SK-N-SH treated with all-trans-retinoic acid at 6 μM for 48 hours (cell line): Measurements from ENCODE around the gene ARMH3.
A peak's percentile ranks its signal among the peaks of the same experiment; 100 is the strongest.
"Not testable (repeated sequence)": the region's sequence is repeated elsewhere in the genome, so short reads cannot be mapped to it uniquely, and the experiment has no call there.

Experiments
- ATAC-seq: fragments of 200-7000 bp; cut with Tn5 transposase; 3 replicates; pipeline ENCODE4 v1.9.1; 2020; ENCODE audit warnings: mild to moderate bottlenecking, moderate library complexity
- ARNTL ChIP-seq: fragments of 450-650 bp; formaldehyde crosslinking; IDR thresholded peaks from 2 replicates; pipeline ENCODE4 v1.5.0; 2020; ENCODE audit warnings: low read depth, mild to moderate bottlenecking, moderate library complexity, borderline replicate concordance
- BACH2 ChIP-seq: fragments of 250-450 bp; sonication (Bioruptor Pico); IDR thresholded peaks from 2 replicates; pipeline ENCODE4 v1.9.0; 2021; ENCODE audit warnings: mild to moderate bottlenecking, borderline replicate concordance
- CSDC2 ChIP-seq: fragments of 250-450 bp; sonication (Bioruptor Pico); IDR thresholded peaks from 2 replicates; pipeline ENCODE4 v1.5.0; 2020; ENCODE audit warnings: mild to moderate bottlenecking, moderate library complexity
- CSRNP3 ChIP-seq: fragments of 250-450 bp; sonication (Bioruptor Pico); IDR thresholded peaks from 2 replicates; pipeline ENCODE4 v1.5.1; 2021; ENCODE audit warnings: mild to moderate bottlenecking, moderate library complexity
- ESRRG ChIP-seq: fragments of 250-450 bp; sonication (Bioruptor Pico); IDR thresholded peaks from 2 replicates; pipeline ENCODE4 v1.6.1; 2021; ENCODE audit warnings: mild to moderate bottlenecking
- GLIS3 ChIP-seq: fragments of 250-450 bp; sonication (Bioruptor Pico); IDR thresholded peaks from 2 replicates; pipeline ENCODE4 v1.5.0; 2020; ENCODE audit warnings: mild to moderate bottlenecking, moderate library complexity
- ISL1 ChIP-seq: fragments of 250-450 bp; sonication (Bioruptor Pico); IDR thresholded peaks from 2 replicates; pipeline ENCODE4 v2.1.2; 2022; ENCODE audit warnings: mild to moderate bottlenecking, moderate library complexity
- PATZ1 ChIP-seq: fragments of 250-450 bp; sonication (Bioruptor Pico); IDR thresholded peaks from 2 replicates; pipeline ENCODE4 v1.8.0; 2020; ENCODE audit warnings: mild to moderate bottlenecking, moderate library complexity, borderline replicate concordance
- POU6F1 ChIP-seq: fragments of 250-450 bp; sonication (Bioruptor Pico); IDR thresholded peaks from 2 replicates; pipeline ENCODE4 v1.8.0; 2021; ENCODE audit warnings: low read depth, mild to moderate bottlenecking, moderate library complexity, borderline replicate concordance
- PPARA ChIP-seq: fragments of 250-450 bp; sonication (Bioruptor Pico); IDR thresholded peaks from 2 replicates; pipeline ENCODE4 v1.5.0; 2020; ENCODE audit warnings: mild to moderate bottlenecking, borderline replicate concordance
- RARB ChIP-seq: fragments of 250-450 bp; sonication (Bioruptor Pico); IDR thresholded peaks from 2 replicates; pipeline ENCODE4 v1.8.0; 2021; ENCODE audit warnings: mild to moderate bottlenecking, moderate library complexity
- SNAI2 ChIP-seq: fragments of 250-450 bp; sonication (Bioruptor Pico); IDR thresholded peaks from 2 replicates; pipeline ENCODE4 v1.5.0; 2020; ENCODE audit warnings: mild to moderate bottlenecking, moderate library complexity
- TCF4 ChIP-seq: fragments of 250-450 bp; sonication (Bioruptor Pico); IDR thresholded peaks from 2 replicates; pipeline ENCODE4 v1.8.0; 2021; ENCODE audit warnings: mild to moderate bottlenecking, moderate library complexity, borderline replicate concordance
- TOX ChIP-seq: fragments of 250-450 bp; sonication (Bioruptor Pico); IDR thresholded peaks from 2 replicates; pipeline ENCODE4 v1.8.0; 2021; ENCODE audit warnings: mild to moderate bottlenecking, moderate library complexity, borderline replicate concordance
- ZC3H10 ChIP-seq: fragments of 250-450 bp; sonication (Bioruptor Pico); IDR thresholded peaks from 2 replicates; pipeline ENCODE4 v1.5.1; 2021; ENCODE audit warnings: mild to moderate bottlenecking, moderate library complexity
- ZFP3 ChIP-seq: fragments of 250-450 bp; sonication (Bioruptor Pico); IDR thresholded peaks from 2 replicates; pipeline ENCODE4 v1.5.0; 2020; ENCODE audit warnings: mild to moderate bottlenecking, moderate library complexity
- ZFP30 ChIP-seq: fragments of 450-650 bp; formaldehyde crosslinking; IDR thresholded peaks from 2 replicates; pipeline ENCODE4 v1.5.0; 2022; ENCODE audit warnings: mild to moderate bottlenecking, moderate library complexity
- ZNF565 ChIP-seq: fragments of 450-650 bp; formaldehyde crosslinking; conservative IDR thresholded peaks from 2 replicates; pipeline ENCODE4 v1.5.0; 2020; ENCODE audit warnings: low read depth, mild to moderate bottlenecking, moderate library complexity
- ZNF70 ChIP-seq: fragments of 450-650 bp; formaldehyde crosslinking; IDR thresholded peaks from 2 replicates; pipeline ENCODE4 v1.5.0; 2020; ENCODE audit warnings: mild to moderate bottlenecking, moderate library complexity
- ZNF8 ChIP-seq: fragments of 450-650 bp; formaldehyde crosslinking; IDR thresholded peaks from 2 replicates; pipeline ENCODE4 v1.5.0; 2020; ENCODE audit warnings: mild to moderate bottlenecking, moderate library complexity

The ARMH3 gene

GRCh38 chr10:102017295-102017694 lies 38.7 kb downstream of the ARMH3 start:
- no peak for ATAC-seq

GRCh38 chr10:102016416-102016815 lies 39.6 kb downstream of the ARMH3 start:
- TF ChIP-seq GLIS3 (no peak), TCF4 (CRISPR knock-in tag) (no peak), ZNF565 (no peak), ZFP30 (CRISPR knock-in tag) (no peak), BACH2 (CRISPR knock-in tag) (no peak), PPARA (CRISPR knock-in tag) (no peak), ZFP3 (no peak), ISL1 (no peak), ESRRG (no peak), RARB (CRISPR knock-in tag) (no peak), SNAI2 (CRISPR knock-in tag) (no peak)
- no peak for ATAC-seq

More at GRCh38 chr10:102017295-102017694, 38.7 kb downstream of the ARMH3 start:
- no peak for TF ChIP-seq ARNTL (CRISPR knock-in tag)
- TF ChIP-seq PPARA (CRISPR knock-in tag), result no peak
- no peak for TF ChIP-seq ESRRG
- TF ChIP-seq TCF4 (CRISPR knock-in tag), result no peak
- TF ChIP-seq ZC3H10, result no peak
- no peak for TF ChIP-seq GLIS3
- no peak for TF ChIP-seq TOX
- no peak for TF ChIP-seq ZFP3

- TF ChIP-seq GLIS3 (no peak), TOX (no peak), ZNF8 (CRISPR knock-in tag) (no peak), SNAI2 (CRISPR knock-in tag) (no peak), ZFP3 (no peak)
- ATAC-seq, result no peak
Observed at GRCh38 chr10:102010961-102011360, 45.0 kb downstream of the ARMH3 start.

GRCh38 chr10:102009801-102010425 lies 46.1 kb downstream of the ARMH3 start:
- TF ChIP-seq ZFP3 (peak; percentile 85), RARB (CRISPR knock-in tag) (no peak), ZNF70 (CRISPR knock-in tag) (no peak), ESRRG (no peak), ZC3H10 (no peak)
- peak; percentile 100 for ATAC-seq

- ATAC-seq, result no peak
- TF ChIP-seq ARNTL (CRISPR knock-in tag) (no peak), POU6F1 (no peak), GLIS3 (no peak), ZNF565 (no peak), TOX (no peak), ZC3H10 (no peak), ZNF8 (CRISPR knock-in tag) (no peak), ESRRG (no peak), PATZ1 (CRISPR knock-in tag) (no peak), ZFP30 (CRISPR knock-in tag) (no peak), TCF4 (CRISPR knock-in tag) (no peak), PPARA (CRISPR knock-in tag) (no peak)
Observed at GRCh38 chr10:102007796-102008195, 48.2 kb downstream of the ARMH3 start.

GRCh38 chr10:102007031-102007430 lies 48.9 kb downstream of the ARMH3 start:
- not testable (repeated sequence) for ATAC-seq

GRCh38 chr10:102004376-102004775 lies 51.6 kb downstream of the ARMH3 start:
- ATAC-seq, result no peak
- no peak for TF ChIP-seq ARNTL (CRISPR knock-in tag)
- no peak for TF ChIP-seq ISL1
- TF ChIP-seq ESRRG, result no peak
- TF ChIP-seq CSDC2, result no peak
- TF ChIP-seq RARB (CRISPR knock-in tag), result no peak
- TF ChIP-seq GLIS3, result no peak
- no peak for TF ChIP-seq CSRNP3
- no peak for TF ChIP-seq ZNF8 (CRISPR knock-in tag)
- no peak for TF ChIP-seq PPARA (CRISPR knock-in tag)
- no peak for TF ChIP-seq TOX
- TF ChIP-seq ZFP3, result no peak
- no peak for TF ChIP-seq TCF4 (CRISPR knock-in tag)
- no peak for TF ChIP-seq PATZ1 (CRISPR knock-in tag)
- no peak for TF ChIP-seq POU6F1
